OCI-LY7 (cell line): Measurements from ENCODE around the gene GRM5. TPM values are rescaled to one million over a fixed set of nuclear protein-coding genes. Genes with fewer than 3 reads are reported as not detected.

Experiments used
- BruUV-seq: library from RNA; stranded (reverse); fragments of 400-500 nt; replicated peaks from 2 replicates; lab custom pipeline; 2021; lab: Mats Ljungman, UMichigan
- CTCF ChIA-PET: fragments of 300-600 bp; sonication (Branson Sonifier 250); formaldehyde crosslinking; loops from one replicate; lab custom pipeline; 2022; ENCODE audit warnings: antibody characterized with exemption; ENCODE audit not compliant: unreplicated experiment; lab: Charles Lee
- POLR2A ChIA-PET: fragments of 300-600 bp; sonication (Branson Sonifier 250); formaldehyde crosslinking; loops from one replicate; lab custom pipeline; 2022; ENCODE audit warnings: antibody characterized with exemption; lab: Charles Lee
- DNase-seq: peaks from one replicate; pipeline ENCODE4 v3.0.0-alpha.2; 2015; ENCODE audit warnings: low spot score
- H2AFZ ChIP-seq: fragments of 200-600 bp; sonication (generic), shearing (Covaris generic); 2 replicates; pipeline ENCODE4 v1.6.1; 2014; ENCODE audit warnings: mild to moderate bottlenecking, antibody characterized with exemption, low read length, moderate library complexity
- H3K27ac ChIP-seq: fragments of 200-600 bp; sonication (generic); 2 replicates; pipeline ENCODE4 v1.5.1; 2014; ENCODE audit warnings: mixed run types, low read depth, mild to moderate bottlenecking, moderate library complexity, low read length, inconsistent platforms; ENCODE audit not compliant: poor library complexity, severe bottlenecking
- H3K36me3 ChIP-seq: fragments of 200-600 bp; sonication (generic); 2 replicates; pipeline ENCODE4 v1.6.1; 2014; ENCODE audit warnings: mild to moderate bottlenecking, antibody characterized with exemption, low read length, moderate library complexity, mixed read lengths; ENCODE audit not compliant: insufficient read depth
- H3K4me1 ChIP-seq: fragments of 200-600 bp; sonication (generic); 2 replicates; pipeline ENCODE4 v1.5.1; 2014; ENCODE audit warnings: mild to moderate bottlenecking, low read length; ENCODE audit not compliant: insufficient read depth, poor library complexity, severe bottlenecking
- H3K4me2 ChIP-seq: fragments of 200-600 bp; sonication (generic); 2 replicates; pipeline ENCODE4 v1.6.1; 2014; ENCODE audit warnings: mild to moderate bottlenecking, low read length
- H3K4me3 ChIP-seq: fragments of 200-600 bp; sonication (generic); 2 replicates; pipeline ENCODE4 v1.5.1; 2014; ENCODE audit warnings: mild to moderate bottlenecking, low read depth, low read length; ENCODE audit not compliant: poor library complexity, severe bottlenecking
- H3K79me2 ChIP-seq: fragments of 200-600 bp; sonication (generic); 2 replicates; pipeline ENCODE4 v1.6.1; 2016; ENCODE audit warnings: low read depth, mild to moderate bottlenecking, low read length, moderate library complexity, mixed read lengths; ENCODE audit not compliant: insufficient read depth
- H3K9me2 ChIP-seq: fragments of 200-600 bp; sonication (generic); 2 replicates; pipeline ENCODE4 v1.6.1; 2016; ENCODE audit warnings: mild to moderate bottlenecking, low read length, mixed read lengths; ENCODE audit not compliant: insufficient read depth
- H3K9me3 ChIP-seq: fragments of 200-600 bp; sonication (generic); 2 replicates; pipeline ENCODE4 v1.6.1; 2014; ENCODE audit warnings: mild to moderate bottlenecking, mixed run types, low read length, mixed read lengths
- H4K20me1 ChIP-seq: fragments of 200-600 bp; sonication (generic); 2 replicates; pipeline ENCODE4 v1.6.1; 2014; ENCODE audit warnings: mild to moderate bottlenecking, antibody characterized with exemption, low read length, moderate library complexity, mixed read lengths; ENCODE audit not compliant: insufficient read depth
- CTCF ChIP-seq: fragments of 200-600 bp; sonication (generic); conservative IDR thresholded peaks from 2 replicates; pipeline ENCODE4 v1.5.1; 2014; ENCODE audit warnings: mild to moderate bottlenecking, antibody characterized with exemption, low read length, moderate library complexity, mixed read lengths
- EZH2phosphoT487 ChIP-seq: fragments of 200-600 bp; sonication (generic); IDR thresholded peaks from 2 replicates; pipeline ENCODE4 v1.6.1; 2018; ENCODE audit warnings: low read depth, borderline replicate concordance, mild to moderate bottlenecking, mixed run types, antibody characterized with exemption, low read length, moderate library complexity, mixed read lengths
- intact Hi-C: fragments of 100-400 bp; cut with micrococcal nuclease; formaldehyde crosslinking; loops from one replicate; pipeline ENCODE4 v1.10.0; 2022; ENCODE audit not compliant: unreplicated experiment
- total RNA-seq, 2 experiments: library from RNA; depleted of rRNA in 1 of 2; stranded (reverse); fragments of >200 nt in 1 of 2; shearing (Covaris generic) in 1 of 2; gene quantifications; 2 replicates each; pipeline ENCODE4 v1.2.3, GENCODE V29; 2014 to 2022

The GRM5 gene
- total RNA-seq, 2 experiments from 2014 or later: not detected

- Histone ChIP-seq H3K27ac (no peak overlapping the region), H3K36me3 (no peaks in the 10 kb centered on the region), H3K9me2 (no peaks in the 10 kb centered on the region), H3K4me2 (0 out of 2 replicates have a peak overlapping the region, but pooled peaks have one; percentile 2), H4K20me1 (no peaks in the 10 kb centered on the region), H3K9me3 (no peaks in the 10 kb centered on the region), H2AFZ (peak overlapping the region; percentile 37; the same call in 1 of the 2 replicates), H3K4me1 (no peaks in the 10 kb centered on the region), H3K4me3 (no peak overlapping the region), H3K79me2 (no peaks in the 10 kb centered on the region)
- CTCF ChIA-PET: interaction anchor here (0.6 kb wide), 2 partner anchors 11 to 529 kb away, joined by 3 read pairs; no protein-coding TSS in a partner anchor
- peak; percentile 93 for TF ChIP-seq CTCF
- TF ChIP-seq EZH2phosphoT487: no peak
- BruUV-seq: no TSS peak
- POLR2A ChIA-PET: interaction anchor here (0.8 kb wide), 1 partner anchor 572 kb away, joined by 3 read pairs; no protein-coding TSS in a partner anchor
- intact Hi-C loops: loop anchor here (1.0 to 10.0 kb wide), 9 partner anchors 310 to 1605 kb away; no protein-coding TSS in a partner anchor
- DNase-seq: peak; percentile 79
Measured at GRCh38 chr11:88543902-88544655, 521.7 kb downstream of the GRM5 start.

- no peak overlapping the region for H2AFZ ChIP-seq
- CTCF ChIA-PET: no interaction called here
- no peak for DNase-seq
- H3K27ac ChIP-seq: no peak overlapping the region
- H4K20me1 ChIP-seq: no peaks in the 10 kb centered on the region
- no peak for TF ChIP-seq CTCF
- TF ChIP-seq EZH2phosphoT487: no peak
- no peaks in the 10 kb centered on the region for H3K9me2 ChIP-seq
- no peaks in the 10 kb centered on the region for H3K9me3 ChIP-seq
- H3K4me2 ChIP-seq: no peak overlapping the region
- BruUV-seq: no TSS peak
- no peaks in the 10 kb centered on the region for H3K79me2 ChIP-seq
- H3K4me1 ChIP-seq: no peaks in the 10 kb centered on the region
- POLR2A ChIA-PET: interaction anchor here (0.5 to 0.6 kb wide), 2 partner anchors 108 to 258 kb away, joined by 3 read pairs; no protein-coding TSS in a partner anchor
- H3K4me3 ChIP-seq: no peak overlapping the region
- intact Hi-C loops: loop anchor here (10.0 kb wide), 1 partner anchor 816 kb away; no protein-coding TSS in a partner anchor
- H3K36me3 ChIP-seq: no peaks in the 10 kb centered on the region
Measured at GRCh38 chr11:88541006-88541405, 524.8 kb downstream of the GRM5 start.
